Liver (tissue), 9 donors: ENCODE measurements around the gene SLC25A48. TPM values are rescaled to one million over a fixed set of nuclear protein-coding genes. Genes with fewer than 3 reads are reported as not detected.

Source experiments
- DNase-seq: peaks from one replicate; pipeline ENCODE4 v3.0.0-alpha.2; 2017; ENCODE audit warnings: low spot score
- H3K27ac ChIP-seq, 2 donors: one replicate each; pipeline ENCODE4 v1.7.0; 2013; ENCODE audit warnings: inconsistent platforms in 2 of 2, low read length in 2 of 2, control low read depth in 1 of 2, low read depth in 1 of 2, mild to moderate bottlenecking in 1 of 2
- H3K27me3 ChIP-seq, 4 donors: one replicate each; pipeline versions ENCODE4 v1.6.1 to v1.7.0; 2013; ENCODE audit warnings: low read length in 3 of 4, inconsistent platforms in 1 of 4, mild to moderate bottlenecking in 1 of 4, moderate library complexity in 1 of 4; ENCODE audit not compliant: control insufficient read depth in 4 of 4, insufficient read depth in 4 of 4
- H3K36me3 ChIP-seq, 4 donors: one replicate each; pipeline versions ENCODE4 v1.6.1 to v1.7.0; 2013; ENCODE audit warnings: low read length in 3 of 4, mild to moderate bottlenecking in 3 of 4, low read depth in 1 of 4, moderate library complexity in 1 of 4; ENCODE audit not compliant: control insufficient read depth in 4 of 4, insufficient read depth in 3 of 4
- H3K4me1 ChIP-seq, 4 donors: one replicate each; pipeline versions ENCODE4 v1.6.1 to v1.7.0; 2013; ENCODE audit warnings: low read length in 3 of 4, mild to moderate bottlenecking in 3 of 4, moderate library complexity in 1 of 4; ENCODE audit not compliant: control insufficient read depth in 4 of 4, insufficient read depth in 4 of 4
- H3K4me3 ChIP-seq, 3 donors: one replicate each; pipeline versions ENCODE4 v1.6.1 to v1.7.0; 2013; ENCODE audit warnings: low read length in 3 of 3, control low read depth in 1 of 3, low read depth in 1 of 3, mild to moderate bottlenecking in 1 of 3
- H3K9ac ChIP-seq, 2 donors: one replicate each; pipeline ENCODE4 v1.7.0; 2013; ENCODE audit warnings: low read length in 2 of 2, mild to moderate bottlenecking in 2 of 2, moderate library complexity in 2 of 2, control low read depth in 1 of 2, low read depth in 1 of 2
- H3K9me3 ChIP-seq, 4 donors: one replicate each; pipeline versions ENCODE4 v1.6.1 to v1.7.0; 2013; ENCODE audit warnings: low read length in 3 of 4; ENCODE audit not compliant: control insufficient read depth in 4 of 4
- ATF3 ChIP-seq: IDR thresholded peaks from 2 replicates; pipeline ENCODE4 v1.6.1; 2016; ENCODE audit warnings: antibody characterized with exemption
- CTCF ChIP-seq: fragments of 150-350 bp; IDR thresholded peaks from 2 replicates; pipeline ENCODE4 v1.5.1; 2017; ENCODE audit warnings: improper control_type of control experiment, low read depth, low read length; ENCODE audit not compliant: missing input control
- EGR1 ChIP-seq, 2 donors: IDR thresholded peaks; 2 replicates each; pipeline ENCODE4 v1.6.1; 2016 to 2018; ENCODE audit warnings: antibody characterized with exemption in 2 of 2, low read depth in 2 of 2
- FOXA1 ChIP-seq: IDR thresholded peaks from 2 replicates; pipeline ENCODE4 v1.6.1; 2016; ENCODE audit warnings: antibody characterized with exemption
- FOXA2 ChIP-seq: IDR thresholded peaks from 2 replicates; pipeline ENCODE4 v1.6.1; 2016; ENCODE audit warnings: antibody characterized with exemption
- HNF4A ChIP-seq, 2 donors: conservative IDR thresholded peaks; 2 replicates each; pipeline ENCODE4 v1.6.1; 2016; ENCODE audit warnings: antibody characterized with exemption in 2 of 2, mild to moderate bottlenecking in 2 of 2
- HNF4G ChIP-seq: IDR thresholded peaks from 2 replicates; pipeline ENCODE4 v1.6.1; 2016; ENCODE audit warnings: antibody characterized with exemption
- JUND ChIP-seq, 2 donors: IDR thresholded peaks; 2 replicates each; pipeline ENCODE4 v1.6.1; 2016; ENCODE audit warnings: antibody characterized with exemption in 2 of 2
- MAX ChIP-seq: IDR thresholded peaks from 2 replicates; pipeline ENCODE4 v1.6.1; 2016; ENCODE audit warnings: antibody characterized with exemption
- NR2F2 ChIP-seq: IDR thresholded peaks from 2 replicates; pipeline ENCODE4 v1.6.1; 2016; ENCODE audit warnings: antibody characterized with exemption
- RAD21 ChIP-seq, 2 donors: IDR thresholded peaks; 2 replicates each; pipeline ENCODE4 v1.6.1; 2016; ENCODE audit warnings: antibody characterized with exemption in 2 of 2, mild to moderate bottlenecking in 2 of 2
- REST ChIP-seq: IDR thresholded peaks from 2 replicates; pipeline ENCODE4 v1.6.1; 2016; ENCODE audit warnings: antibody characterized with exemption, mild to moderate bottlenecking
- RXRA ChIP-seq, 2 donors: IDR thresholded peaks; 2 replicates each; pipeline ENCODE4 v1.6.1; 2017 to 2018; ENCODE audit warnings: antibody characterized with exemption in 2 of 2, mild to moderate bottlenecking in 1 of 2
- SP1 ChIP-seq: IDR thresholded peaks from 2 replicates; pipeline ENCODE4 v1.6.1; 2018; ENCODE audit warnings: antibody characterized with exemption, mild to moderate bottlenecking
- YY1 ChIP-seq: IDR thresholded peaks from 2 replicates; pipeline ENCODE4 v1.6.1; 2016; ENCODE audit warnings: antibody characterized with exemption, mild to moderate bottlenecking
- ZBTB33 ChIP-seq: IDR thresholded peaks from 2 replicates; pipeline ENCODE4 v1.6.1; 2016; ENCODE audit warnings: antibody characterized with exemption
- WGBS: extraction: QIAGEN DNeasy Blood & Tissue Kit; methylation state at CpG from one replicate; pipeline ENCODE4 v1.1.7; 2013; 5-methylcytosine and 5-hydroxymethylcytosine counted together
- polyA plus RNA-seq, 2 donors: library from polyadenylated mRNA; stranded (reverse) in 1 of 2; unstranded in 1 of 2; fragments of 200-250 nt in 1 of 2; fragments of >200 nt in 1 of 2; fragmentation: Nextera tagmentation in 1 of 2; extraction: Ambion mirVana in 1 of 2; gene quantifications; one replicate each; pipeline versions ENCODE4 v1.2.1 to v1.2.3, GENCODE V29; 2013 to 2015
- total RNA-seq, 2 donors: library from RNA; depleted of rRNA; stranded (reverse); fragments of >200 nt; gene quantifications; one replicate each; pipeline ENCODE4 v1.2.3, GENCODE V29; 2014
- donor health status: healthy.
- donor health status: healthy.
- donor health status: healthy.
- donor health status: healthy.
- donor health status: healthy.

The SLC25A48 gene
- 1 to 10 TPM; 1.1 TPM for total RNA-seq
- polyA plus RNA-seq: under 1 TPM; 0.24 to 0.37 TPM

GRCh38 chr5:135834639-135835529 lies at the start of gene SLC25A48:
TSS of gene SLC25A48 (plus strand) at chr5:135834663. CDS start at chr5:135834848, 185 bp downstream.
- 2% methylated on average over 68 of the region's 68 CpGs for WGBS
- Histone ChIP-seq H3K9ac (no peak within 1 kb of the TSS), H3K27me3 (peaks cover 0 to 4% (median under 1%) of the 10 kb centered on the region in 4 donors), H3K4me3 (peak within 1 kb of the TSS; percentile 16 to 71 (median 61)), H3K36me3 (no peaks in the 10 kb centered on the region), H3K27ac (peak within 1 kb of the TSS in 1 of 2 donors; percentile 0), H3K4me1 (peaks cover 2 to 14% (median 12%) of the 10 kb centered on the region in 4 donors), H3K9me3 (no peaks in the 10 kb centered on the region)
- peak; percentile 60 for DNase-seq
- TF ChIP-seq HNF4A (conservative IDR thresholded peaks at IDR 0.05) (peak in 1 of 2 donors; percentile 4), RAD21 (IDR thresholded peaks at IDR 0.05) (no peak), SP1 (peak; percentile 11), RXRA (IDR thresholded peaks at IDR 0.05) (peak in 1 of 2 donors; percentile 10), JUND (IDR thresholded peaks at IDR 0.05) (no peak), CTCF (peak; percentile 2)

- no peak for TF ChIP-seq RXRA (IDR thresholded peaks at IDR 0.05)
- no peak for TF ChIP-seq HNF4A (conservative IDR thresholded peaks at IDR 0.05)
- TF ChIP-seq ATF3: no peak
- TF ChIP-seq HNF4G: no peak
- no peak for TF ChIP-seq RAD21 (IDR thresholded peaks at IDR 0.05)
- no peak for TF ChIP-seq CTCF
- TF ChIP-seq FOXA1: no peak
- TF ChIP-seq SP1: no peak
- no peak for TF ChIP-seq ZBTB33
- no peak for TF ChIP-seq NR2F2
- no peak for TF ChIP-seq JUND (IDR thresholded peaks at IDR 0.05)
- TF ChIP-seq EGR1 (IDR thresholded peaks at IDR 0.05; ENCODE audit: low read depth in 2 of 2): no peak
- no peak for TF ChIP-seq YY1
- TF ChIP-seq REST: no peak
- TF ChIP-seq MAX: no peak
- no peak for TF ChIP-seq FOXA2
- Histone ChIP-seq H3K4me1 (no peaks in the 10 kb centered on the region), H3K9me3 (no peaks in the 10 kb centered on the region), H3K4me3 (no peak overlapping the region), H3K27ac (no peak overlapping the region), H3K27me3 (peaks cover 0 to 4% (median 1%) of the 10 kb centered on the region in 4 donors), H3K36me3 (no peaks in the 10 kb centered on the region), H3K9ac (no peak overlapping the region)
- WGBS: 71% methylated on average over 10 of the region's 10 CpGs
- no peak for DNase-seq
Measured at GRCh38 chr5:135800656-135801055, 33.8 kb upstream of the SLC25A48 start.
